GM12878 (cell line): ENCODE results near the gene ZNF581. TPM values are rescaled to one million over a fixed set of nuclear protein-coding genes. Genes with fewer than 3 reads are reported as not detected.

Experiments used
- ATAC-seq: fragments of 200-7000 bp; cut with Tn5 transposase; 3 replicates; pipeline ENCODE4 v1.9.1; 2020; ENCODE audit warnings: mild to moderate bottlenecking, moderate library complexity
- BruUV-seq: library from RNA; stranded (reverse); fragments of 400-500 nt; replicated peaks from 2 replicates; lab custom pipeline; 2021; lab: Mats Ljungman, UMichigan
- CTCF ChIA-PET: fragments of 300-600 bp; sonication (Branson Sonifier 250); formaldehyde crosslinking; extraction: SDS; loops from one replicate; lab custom pipeline; 2021; ENCODE audit warnings: inconsistent platforms; lab: Yijun Ruan, JAX
- POLR2A ChIA-PET: fragments of 350-600 bp; formaldehyde crosslinking; extraction: SDS; loops from one replicate; lab custom pipeline; 2021; ENCODE audit warnings: inconsistent platforms; lab: Charles Lee
- RAD21 ChIA-PET: fragments of 300-600 bp; sonication (Branson Sonifier 250); formaldehyde crosslinking; loops from one replicate; lab custom pipeline; 2023; ENCODE audit warnings: antibody characterized with exemption; ENCODE audit not compliant: unreplicated experiment; lab: Charles Lee
- SMC1A ChIA-PET: fragments of 300-600 bp; sonication (Branson Sonifier 250); formaldehyde crosslinking; loops from one replicate; lab custom pipeline; 2023; ENCODE audit not compliant: unreplicated experiment, uncharacterized antibody; lab: Charles Lee
- DNase-seq: peaks from one replicate; pipeline ENCODE4 v3.0.0-alpha.2; 2011; ENCODE audit warnings: low read depth, low spot score
- FAIRE-seq: peaks from 3 replicates; lab custom pipeline; 2011; peaks lifted over from hg19 to GRCh38; lab: Jason Lieb, UNC
- H2AFZ ChIP-seq: 2 replicates; pipeline ENCODE4 v1.6.0; 2011; ENCODE audit warnings: low read depth, low read length, control low read depth; ENCODE audit not compliant: control insufficient read depth
- H3K27ac ChIP-seq: 2 replicates; pipeline ENCODE4 v1.5.1; 2011; ENCODE audit warnings: control low read depth; ENCODE audit not compliant: control insufficient read depth, insufficient read depth
- H3K27me3 ChIP-seq, 2 experiments: replicated peaks in 1 of 2; 2 replicates each; pipeline versions ENCODE4 v1.6.0 to v1.6.1; 2011; ENCODE audit warnings: low read length in 1 of 2; ENCODE audit not compliant: control insufficient read depth in 2 of 2, insufficient read depth in 2 of 2
- H3K36me3 ChIP-seq, 2 experiments: 2 replicates each; pipeline ENCODE4 v1.5.1; 2011; ENCODE audit warnings: low read length in 1 of 2; ENCODE audit not compliant: control insufficient read depth in 2 of 2, insufficient read depth in 2 of 2
- H3K4me1 ChIP-seq: 2 replicates; pipeline ENCODE4 v1.6.1; 2011; ENCODE audit warnings: mild to moderate bottlenecking, low read length, moderate library complexity, mixed read lengths; ENCODE audit not compliant: control insufficient read depth, insufficient read depth
- H3K4me2 ChIP-seq: 2 replicates; pipeline ENCODE4 v1.6.0; 2011; ENCODE audit warnings: control low read depth; ENCODE audit not compliant: control insufficient read depth, insufficient read depth
- H3K4me3 ChIP-seq: fragments of 200-600 bp; sonication (generic); 2 replicates; pipeline ENCODE4 v1.5.1; 2016
- H3K79me2 ChIP-seq: 2 replicates; pipeline ENCODE4 v1.6.0; 2011; ENCODE audit warnings: low read length; ENCODE audit not compliant: control insufficient read depth, insufficient read depth
- H3K9ac ChIP-seq: 2 replicates; pipeline ENCODE4 v1.8.0; 2011; ENCODE audit warnings: low read length, control low read depth, mixed read lengths; ENCODE audit not compliant: control insufficient read depth, insufficient read depth
- H3K9me3 ChIP-seq: replicated peaks from 3 replicates; pipeline ENCODE4 v1.5.1; 2011; ENCODE audit warnings: mild to moderate bottlenecking, low read length; ENCODE audit not compliant: control insufficient read depth, insufficient read depth
- H4K20me1 ChIP-seq: 2 replicates; pipeline ENCODE4 v1.6.0; 2011; ENCODE audit not compliant: control insufficient read depth, insufficient read depth
- ATF2 ChIP-seq: IDR thresholded peaks from 2 replicates; pipeline ENCODE4 v1.6.1; 2012; ENCODE audit warnings: low read length, inconsistent platforms
- BMI1 ChIP-seq: fragments of 450-650 bp; IDR thresholded peaks from 2 replicates; pipeline ENCODE4 v1.6.1; 2016; ENCODE audit warnings: mild to moderate bottlenecking, moderate library complexity, borderline replicate concordance
- CHD1 ChIP-seq: IDR thresholded peaks from 2 replicates; pipeline ENCODE4 v1.6.1; 2012; ENCODE audit warnings: low read depth, low read length, improper control_type of control experiment
- EP300 ChIP-seq, 2 experiments: fragments of 150-350 bp in 1 of 2; IDR thresholded peaks; 2 replicates each; pipeline ENCODE4 v1.6.1; 2011 to 2012; ENCODE audit warnings: low read depth in 2 of 2, low read length in 2 of 2, borderline replicate concordance in 1 of 2, improper control_type of control experiment in 1 of 2, inconsistent platforms in 1 of 2; ENCODE audit not compliant: control insufficient read depth in 1 of 2
- FOXK2 ChIP-seq: fragments of 450-650 bp; IDR thresholded peaks from 2 replicates; pipeline ENCODE4 v1.6.1; 2017; ENCODE audit warnings: mild to moderate bottlenecking, moderate library complexity
- NFIC ChIP-seq: IDR thresholded peaks from 2 replicates; pipeline ENCODE4 v1.6.1; 2012; ENCODE audit warnings: low read depth, mild to moderate bottlenecking, inconsistent platforms, low read length, moderate library complexity
- RCOR1 ChIP-seq: conservative IDR thresholded peaks from 2 replicates; pipeline ENCODE4 v1.6.1; 2012; ENCODE audit warnings: low read depth, low read length, improper control_type of control experiment
- SP1 ChIP-seq: IDR thresholded peaks from one replicate; pipeline ENCODE4 v1.6.1; 2011; ENCODE audit warnings: low read depth, low read length
- WGBS: methylation state at CpG from one replicate; pipeline ENCODE4 v1.1.6; 2016; ENCODE audit warnings: low lambda C conversion rate; ENCODE audit not compliant: insufficient replicate concordance, insufficient coverage; ENCODE audit errors: missing lambda C conversion rate; 5-methylcytosine and 5-hydroxymethylcytosine counted together
- in situ Hi-C: fragments of 300-500 bp; cut with MboI; formaldehyde crosslinking; loops from 9 replicates; pipeline ENCODE4 v1.14.3; 2018; ENCODE audit warnings: mixed read lengths
- intact Hi-C: fragments of 100-400 bp; cut with micrococcal nuclease; formaldehyde crosslinking; loops from one replicate; pipeline ENCODE4 v1.14.2; 2022; ENCODE audit not compliant: unreplicated experiment
- polyA plus RNA-seq, 11 experiments: library from polyadenylated mRNA; depleted of rRNA in 4 of 11; unstranded in 6 of 11; stranded (reverse) in 5 of 11; fragments of >200 nt; fragmentation: Nextera tagmentation in 4 of 11; fragmentation: Illumina TruSeq in 1 of 11; extraction: Ambion mirVana in 4 of 11; extraction: Trizol in 1 of 11; gene quantifications; 1 replicate in 1 of 11; 2 replicates in 10 of 11; pipeline versions ENCODE4 v1.2.1 to v1.2.3, GENCODE V29; 2011 to 2016; ENCODE audit warnings: inconsistent platforms in 2 of 11, missing spikeins in 2 of 11, low read depth in 1 of 11
- total RNA-seq, 4 experiments: library from RNA; depleted of rRNA in 3 of 4; stranded (reverse); fragments of >200 nt in 3 of 4; fragmentation: Illumina TruSeq in 1 of 4; extraction: Trizol in 1 of 4; gene quantifications; 2 replicates each; pipeline versions ENCODE4 v1.2.1 to v1.2.3, GENCODE V29; 2013 to 2021
- TF ChIP-seq, protein P1 (sequence below): fragments of 450-650 bp; formaldehyde crosslinking; IDR thresholded peaks from 2 replicates; pipeline ENCODE4 v1.4.0; 2020; ENCODE audit warnings: mild to moderate bottlenecking, moderate library complexity
- TF ChIP-seq, protein P2 (sequence below): fragments of 450-650 bp; IDR thresholded peaks from 2 replicates; pipeline ENCODE4 v1.6.1; 2017; ENCODE audit warnings: mild to moderate bottlenecking, low read depth, inconsistent platforms; ENCODE audit not compliant: poor library complexity, severe bottlenecking

Gene ZNF581
- total and polyA plus RNA-seq, 10 of the 15 experiments (the other 5 are each of a cell fraction or from before 2014, with no cell fraction given) = 4.7 to 45.4 (median 22.2) TPM

- TF ChIP-seq SP1 = no peak
Measured at GRCh38 chr19:55644842-55645511, 1.5 kb downstream of the ZNF581 start (continued).

DNA sequence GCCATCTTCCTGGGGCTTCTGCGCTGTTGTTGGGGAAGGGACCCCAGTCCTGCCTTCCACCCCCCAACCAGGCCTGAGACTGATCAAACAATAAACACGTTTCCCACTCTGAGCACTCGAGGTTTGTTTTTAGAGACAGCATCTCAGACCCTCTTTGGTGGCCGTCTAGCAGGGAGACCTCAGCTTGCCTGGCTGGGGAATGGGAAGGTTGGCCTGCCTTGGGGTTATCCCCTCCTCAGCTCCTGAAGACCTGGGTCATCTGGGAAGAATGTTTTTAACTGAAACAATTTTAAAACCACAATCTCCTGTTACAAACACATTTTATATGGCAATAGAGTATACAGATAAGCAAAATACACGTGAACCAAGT, 2.0 kb downstream of the ZNF581 start:
- peak overlapping the region; percentile 10; the same call in 1 of the 2 replicates for H3K9ac ChIP-seq
- intact Hi-C loops (no loop called here), in situ Hi-C loops (no loop called here)
- no peak overlapping the region for H3K27ac ChIP-seq
- H4K20me1 ChIP-seq = no peaks in the 10 kb centered on the region
- ATAC-seq = no peak
- RAD21 ChIA-PET = interaction anchor here (0.7 kb wide), 1 partner anchor 39 kb away, joined by 3 read pairs; no protein-coding TSS in a partner anchor
- H3K4me1 ChIP-seq = peaks cover 25% of the 10 kb centered on the region
- FAIRE-seq = no peak
- CTCF ChIA-PET = interaction anchor here (0.6 to 4.6 kb wide), 5 partner anchors 8 to 179 kb away, joined by 3 to 52 read pairs (median 3); partner anchors contain the start of gene U2AF2
- H3K36me3 ChIP-seq = 0 out of 4 replicates have a peak, but pooled peaks cover 0 to 2% of the 10 kb centered on the region in 2 experiments
- H3K9me3 ChIP-seq = no peaks in the 10 kb centered on the region
- H3K27me3 ChIP-seq = no peaks in the 10 kb centered on the region
- no TSS peak for BruUV-seq
- peak overlapping the region; percentile 95; the same call in 1 of the 2 replicates for H3K4me3 ChIP-seq
- H2AFZ ChIP-seq = no peak overlapping the region
- WGBS = 31% methylated on average over 5 of the region's 5 CpGs
- H3K79me2 ChIP-seq = peaks cover 64% of the 10 kb centered on the region
- SMC1A ChIA-PET = interaction anchor here (0.7 kb wide), 1 partner anchor 13 kb away, joined by 3 read pairs; no protein-coding TSS in a partner anchor
- H3K4me2 ChIP-seq = peak overlapping the region; percentile 91
- no peak for DNase-seq
- POLR2A ChIA-PET = interaction anchor here (0.6 to 3.3 kb wide), 4 partner anchors 9 to 1184 kb away, joined by 3 to 20 read pairs (median 7); partner anchors contain the start of gene U2AF2
- TF ChIP-seq ATF2 = no peak
- no peak for TF ChIP-seq CHD1
- no peak for TF ChIP-seq EP300 (IDR thresholded peaks at IDR 0.05; ENCODE audit: borderline replicate concordance in 1 of 2, control insufficient read depth in 1 of 2, low read depth in 2 of 2, low read length in 2 of 2)
- TF ChIP-seq, protein P1, sequence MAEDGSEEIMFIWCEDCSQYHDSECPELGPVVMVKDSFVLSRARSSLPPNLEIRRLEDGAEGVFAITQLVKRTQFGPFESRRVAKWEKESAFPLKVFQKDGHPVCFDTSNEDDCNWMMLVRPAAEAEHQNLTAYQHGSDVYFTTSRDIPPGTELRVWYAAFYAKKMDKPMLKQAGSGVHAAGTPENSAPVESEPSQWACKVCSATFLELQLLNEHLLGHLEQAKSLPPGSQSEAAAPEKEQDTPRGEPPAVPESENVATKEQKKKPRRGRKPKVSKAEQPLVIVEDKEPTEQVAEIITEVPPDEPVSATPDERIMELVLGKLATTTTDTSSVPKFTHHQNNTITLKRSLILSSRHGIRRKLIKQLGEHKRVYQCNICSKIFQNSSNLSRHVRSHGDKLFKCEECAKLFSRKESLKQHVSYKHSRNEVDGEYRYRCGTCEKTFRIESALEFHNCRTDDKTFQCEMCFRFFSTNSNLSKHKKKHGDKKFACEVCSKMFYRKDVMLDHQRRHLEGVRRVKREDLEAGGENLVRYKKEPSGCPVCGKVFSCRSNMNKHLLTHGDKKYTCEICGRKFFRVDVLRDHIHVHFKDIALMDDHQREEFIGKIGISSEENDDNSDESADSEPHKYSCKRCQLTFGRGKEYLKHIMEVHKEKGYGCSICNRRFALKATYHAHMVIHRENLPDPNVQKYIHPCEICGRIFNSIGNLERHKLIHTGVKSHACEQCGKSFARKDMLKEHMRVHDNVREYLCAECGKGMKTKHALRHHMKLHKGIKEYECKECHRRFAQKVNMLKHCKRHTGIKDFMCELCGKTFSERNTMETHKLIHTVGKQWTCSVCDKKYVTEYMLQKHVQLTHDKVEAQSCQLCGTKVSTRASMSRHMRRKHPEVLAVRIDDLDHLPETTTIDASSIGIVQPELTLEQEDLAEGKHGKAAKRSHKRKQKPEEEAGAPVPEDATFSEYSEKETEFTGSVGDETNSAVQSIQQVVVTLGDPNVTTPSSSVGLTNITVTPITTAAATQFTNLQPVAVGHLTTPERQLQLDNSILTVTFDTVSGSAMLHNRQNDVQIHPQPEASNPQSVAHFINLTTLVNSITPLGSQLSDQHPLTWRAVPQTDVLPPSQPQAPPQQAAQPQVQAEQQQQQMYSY (CRISPR knock-in tag) = no peak
- no peak for TF ChIP-seq FOXK2
- TF ChIP-seq BMI1 = no peak
- TF ChIP-seq NFIC = no peak
- no peak for TF ChIP-seq RCOR1
- TF ChIP-seq, protein P2, sequence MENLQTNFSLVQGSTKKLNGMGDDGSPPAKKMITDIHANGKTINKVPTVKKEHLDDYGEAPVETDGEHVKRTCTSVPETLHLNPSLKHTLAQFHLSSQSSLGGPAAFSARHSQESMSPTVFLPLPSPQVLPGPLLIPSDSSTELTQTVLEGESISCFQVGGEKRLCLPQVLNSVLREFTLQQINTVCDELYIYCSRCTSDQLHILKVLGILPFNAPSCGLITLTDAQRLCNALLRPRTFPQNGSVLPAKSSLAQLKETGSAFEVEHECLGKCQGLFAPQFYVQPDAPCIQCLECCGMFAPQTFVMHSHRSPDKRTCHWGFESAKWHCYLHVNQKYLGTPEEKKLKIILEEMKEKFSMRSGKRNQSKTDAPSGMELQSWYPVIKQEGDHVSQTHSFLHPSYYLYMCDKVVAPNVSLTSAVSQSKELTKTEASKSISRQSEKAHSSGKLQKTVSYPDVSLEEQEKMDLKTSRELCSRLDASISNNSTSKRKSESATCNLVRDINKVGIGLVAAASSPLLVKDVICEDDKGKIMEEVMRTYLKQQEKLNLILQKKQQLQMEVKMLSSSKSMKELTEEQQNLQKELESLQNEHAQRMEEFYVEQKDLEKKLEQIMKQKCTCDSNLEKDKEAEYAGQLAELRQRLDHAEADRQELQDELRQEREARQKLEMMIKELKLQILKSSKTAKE = no peak
